Activated CD4-positive, alpha-beta T cell treated with anti-CD3 and anti-CD28 coated beads, Interleukin-2, amount 10 ng/mL, durations not matched to agents 7 days and 5 days (primary cell): ENCODE results near the gene IFT57. TPM values are rescaled to one million over a fixed set of nuclear protein-coding genes. Genes with fewer than 3 reads are reported as not detected.

Source experiments
- CTCF ChIA-PET: fragments of 350-600 bp; sonication (Branson Sonifier 250); formaldehyde crosslinking; loops from one replicate; lab custom pipeline; 2021; ENCODE audit warnings: antibody characterized with exemption; lab: Charles Lee
- POLR2A ChIA-PET: fragments of 350-600 bp; sonication (Branson Sonifier 250); formaldehyde crosslinking; loops from one replicate; lab custom pipeline; 2021; ENCODE audit warnings: antibody characterized with exemption; lab: Charles Lee
- DNase-seq: peaks from one replicate; pipeline ENCODE4 v3.0.0-alpha.2; 2020
- H3K27ac Mint-ChIP-seq: one replicate; pipeline ENCODE4 v1.8.0; 2021; ENCODE audit warnings: mild to moderate bottlenecking, moderate library complexity, mixed read lengths
- H3K27me3 Mint-ChIP-seq: one replicate; pipeline ENCODE4 v1.8.0; 2021; ENCODE audit warnings: mixed read lengths
- H3K36me3 Mint-ChIP-seq: one replicate; pipeline ENCODE4 v1.8.0; 2021; ENCODE audit warnings: low read depth, mixed read lengths
- H3K4me1 Mint-ChIP-seq: one replicate; pipeline ENCODE4 v1.8.0; 2021; ENCODE audit warnings: mixed read lengths
- H3K4me3 Mint-ChIP-seq: one replicate; pipeline ENCODE4 v1.8.0; 2021; ENCODE audit warnings: mild to moderate bottlenecking, moderate library complexity, mixed read lengths
- H3K9me3 Mint-ChIP-seq: one replicate; pipeline ENCODE4 v1.8.0; 2021; ENCODE audit warnings: mixed read lengths
- total RNA-seq, 2 experiments: library from RNA; stranded (reverse); gene quantifications; one replicate each; pipeline ENCODE4 v1.2.3, GENCODE V29; 2021

The IFT57 gene
- total RNA-seq, 2 experiments from 2014 or later = 23.8 to 25.7 TPM

GRCh38 chr3:108118038-108118768 lies 104.0 kb downstream of the IFT57 start:
- no peaks in the 10 kb centered on the region for H3K27me3 Mint-ChIP-seq
- no peak for DNase-seq
- no peak overlapping the region for H3K27ac Mint-ChIP-seq
- peaks cover 7% of the 10 kb centered on the region for H3K9me3 Mint-ChIP-seq
- peaks cover 19% of the 10 kb centered on the region for H3K4me1 Mint-ChIP-seq
- peaks cover 6% of the 10 kb centered on the region for H3K36me3 Mint-ChIP-seq
- H3K4me3 Mint-ChIP-seq = no peak overlapping the region
- CTCF ChIA-PET = interaction anchor here (1.2 to 1.9 kb wide), 2 partner anchors 8 to 10 kb away, joined by 3 to 5 read pairs; no protein-coding TSS in a partner anchor
- POLR2A ChIA-PET = no interaction called here

GRCh38 chr3:108117241-108117775 lies 104.9 kb downstream of the IFT57 start:
- H3K4me1 Mint-ChIP-seq = peaks cover 17% of the 10 kb centered on the region
- no peaks in the 10 kb centered on the region for H3K27me3 Mint-ChIP-seq
- ChIA-PET POLR2A (no interaction called here), CTCF (interaction anchor here (1.2 to 1.9 kb wide), 2 partner anchors 9 kb away, joined by 3 to 5 read pairs; no protein-coding TSS in a partner anchor)
- DNase-seq = no peak
- peaks cover 7% of the 10 kb centered on the region for H3K9me3 Mint-ChIP-seq
- peaks cover 6% of the 10 kb centered on the region for H3K36me3 Mint-ChIP-seq
- no peak overlapping the region for H3K27ac Mint-ChIP-seq
- H3K4me3 Mint-ChIP-seq = no peak overlapping the region

DNA sequence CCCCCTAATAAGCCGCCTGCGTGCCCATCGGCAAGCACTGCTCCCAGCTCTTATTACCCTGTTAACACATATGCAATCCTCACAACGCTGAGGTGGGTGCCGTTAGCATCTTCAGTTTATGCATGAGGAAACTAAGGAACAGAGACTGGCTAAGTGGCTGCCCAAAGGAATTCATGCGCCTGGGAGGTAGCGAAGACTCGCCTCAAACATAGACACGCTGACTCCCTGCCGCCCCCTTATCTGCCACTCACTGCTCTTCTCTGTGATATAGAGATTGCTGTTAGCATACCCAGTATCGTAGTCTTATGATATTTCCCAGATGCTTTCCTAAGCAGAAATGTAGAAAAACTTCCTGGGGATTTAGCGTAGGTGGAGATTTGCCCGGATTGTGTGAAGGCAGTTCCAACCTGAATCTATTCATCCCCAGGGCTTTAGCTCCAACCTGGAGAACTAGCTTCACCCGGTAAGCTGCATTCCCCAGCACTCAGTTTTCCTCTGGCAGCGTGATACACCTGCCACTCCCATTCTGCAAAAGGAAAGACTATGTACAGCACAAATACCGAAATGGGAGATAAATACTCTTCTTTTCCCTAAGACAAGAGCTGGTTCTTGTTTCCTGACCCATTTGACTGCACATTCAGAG lies 107.7 kb downstream of the IFT57 start:
- H3K4me1 Mint-ChIP-seq = peaks cover 11% of the 10 kb centered on the region
- no peak for DNase-seq
- H3K9me3 Mint-ChIP-seq = peaks cover 4% of the 10 kb centered on the region
- H3K27ac Mint-ChIP-seq = no peak overlapping the region
- CTCF ChIA-PET = interaction anchor here (0.8 to 1.2 kb wide), 3 partner anchors 8 to 143 kb away, joined by 3 to 4 read pairs (median 3); no protein-coding TSS in a partner anchor
- H3K27me3 Mint-ChIP-seq = peaks cover 5% of the 10 kb centered on the region
- H3K36me3 Mint-ChIP-seq = peaks cover 4% of the 10 kb centered on the region
- no peak overlapping the region for H3K4me3 Mint-ChIP-seq
- POLR2A ChIA-PET = no interaction called here

DNA sequence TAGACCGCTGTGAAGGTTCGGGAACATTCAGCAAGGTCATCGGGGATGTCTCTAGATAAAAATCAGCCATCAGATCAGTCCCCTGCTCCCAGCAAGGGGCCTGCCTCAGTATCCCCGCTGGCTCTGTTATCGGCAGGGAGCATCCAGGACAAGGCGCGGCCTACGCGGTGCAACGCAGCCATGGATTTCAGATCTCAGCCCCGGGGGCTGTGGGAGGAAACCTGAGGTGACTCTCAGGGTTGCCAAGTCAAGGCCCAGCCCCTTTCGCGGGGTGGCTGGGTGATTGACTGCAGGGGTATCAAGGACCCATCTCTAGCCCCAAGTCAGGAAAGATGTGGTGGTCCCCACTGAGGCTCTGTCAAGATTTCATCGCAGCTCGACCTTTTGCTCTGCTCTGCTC lies 108.2 kb downstream of the IFT57 start:
- Mint-ChIP-seq H3K4me3 (no peak overlapping the region), H3K36me3 (peaks cover 2% of the 10 kb centered on the region), H3K27me3 (peaks cover 5% of the 10 kb centered on the region), H3K9me3 (peaks cover 2% of the 10 kb centered on the region), H3K27ac (no peak overlapping the region), H3K4me1 (peaks cover 9% of the 10 kb centered on the region)
- DNase-seq = no peak
- ChIA-PET CTCF (interaction anchor here (1.2 kb wide), 1 partner anchor 8 kb away, joined by 4 read pairs; no protein-coding TSS in a partner anchor), POLR2A (no interaction called here)

- POLR2A ChIA-PET = no interaction called here
- Mint-ChIP-seq H3K27ac (no peak overlapping the region), H3K4me3 (no peak overlapping the region), H3K36me3 (no peaks in the 10 kb centered on the region), H3K9me3 (no peaks in the 10 kb centered on the region), H3K4me1 (peaks cover 3% of the 10 kb centered on the region), H3K27me3 (peaks cover 5% of the 10 kb centered on the region)
- no peak for DNase-seq
- CTCF ChIA-PET = no interaction called here
Observed at GRCh38 chr3:108110934-108111333, 111.3 kb downstream of the IFT57 start.

Other genes starting within 250 kb of the IFT57 start
- 100 to 1,000 TPM; 145 to 161 TPM for gene CD47, start 131.4 kb downstream of the IFT57 start, total RNA-seq
- 1 to 10 TPM; 1.4 to 3.0 TPM for gene HHLA2, start 74.1 kb upstream of the IFT57 start, total RNA-seq